Neural progenitor cell (in vitro differentiated cells): ENCODE measurements around the gene PTCD2. TPM values are rescaled to one million over a fixed set of nuclear protein-coding genes. Genes with fewer than 3 reads are reported as not detected.

Source experiments
- DNase-seq: peaks from one replicate; pipeline ENCODE4 v3.0.0-alpha.2; 2016; ENCODE audit warnings: low spot score
- H2AFZ ChIP-seq: fragments of 200-600 bp; sonication (generic); replicated peaks from 2 replicates; pipeline ENCODE4 v1.6.1; 2016; ENCODE audit warnings: antibody characterized with exemption
- H3F3A ChIP-seq: fragments of 200-600 bp; sonication (generic); 2 replicates; pipeline ENCODE4 v1.6.1; 2016; ENCODE audit warnings: antibody characterized with exemption, low read depth
- H3K27ac ChIP-seq: fragments of 200-600 bp; sonication (generic); 2 replicates; pipeline ENCODE4 v1.5.1; 2016; ENCODE audit warnings: mild to moderate bottlenecking
- H3K27me3 ChIP-seq: fragments of 200-600 bp; sonication (generic); 2 replicates; pipeline ENCODE4 v1.6.1; 2016; ENCODE audit warnings: mild to moderate bottlenecking, moderate library complexity
- H3K36me3 ChIP-seq: fragments of 200-600 bp; sonication (generic); 2 replicates; pipeline ENCODE4 v1.5.1; 2016
- H3K4me1 ChIP-seq: fragments of 200-600 bp; sonication (generic); 2 replicates; pipeline ENCODE4 v1.6.1; 2016; ENCODE audit warnings: mixed run types
- H3K4me2 ChIP-seq: fragments of 200-600 bp; sonication (generic); 2 replicates; pipeline ENCODE4 v1.6.1; 2016
- H3K4me3 ChIP-seq: fragments of 200-600 bp; sonication (generic); 2 replicates; pipeline ENCODE4 v1.5.1; 2016
- H3K79me2 ChIP-seq: fragments of 200-600 bp; sonication (generic); 2 replicates; pipeline ENCODE4 v1.6.1; 2016; ENCODE audit warnings: low read depth
- H3K9ac ChIP-seq: fragments of 200-600 bp; sonication (generic); 2 replicates; pipeline ENCODE4 v1.6.1; 2016
- H3K9me3 ChIP-seq: fragments of 200-600 bp; sonication (generic); 2 replicates; pipeline ENCODE4 v1.5.1; 2016; ENCODE audit warnings: low read depth
- H4K20me1 ChIP-seq: fragments of 200-600 bp; sonication (generic); 2 replicates; pipeline ENCODE4 v1.6.1; 2016; ENCODE audit warnings: low read depth
- H3K27ac Mint-ChIP-seq: 3 replicates; pipeline ENCODE4 v1.8.0; 2021; ENCODE audit warnings: mixed read lengths
- H3K27me3 Mint-ChIP-seq: 2 replicates; pipeline ENCODE4 v1.8.0; 2022; ENCODE audit warnings: low read depth, mild to moderate bottlenecking, inconsistent platforms, moderate library complexity, mixed read lengths; ENCODE audit not compliant: insufficient read depth
- H3K36me3 Mint-ChIP-seq: 3 replicates; pipeline ENCODE4 v1.8.0; 2021; ENCODE audit warnings: mixed read lengths
- H3K4me1 Mint-ChIP-seq: 3 replicates; pipeline ENCODE4 v1.8.0; 2021; ENCODE audit warnings: mixed read lengths
- H3K4me3 Mint-ChIP-seq: 3 replicates; pipeline ENCODE4 v1.8.0; 2021; ENCODE audit warnings: mild to moderate bottlenecking, moderate library complexity, mixed read lengths
- H3K9me3 Mint-ChIP-seq: 3 replicates; pipeline ENCODE4 v1.8.0; 2020; ENCODE audit warnings: mixed read lengths
- CTCF ChIP-seq: fragments of 200-600 bp; sonication (generic); IDR thresholded peaks from 2 replicates; pipeline ENCODE4 v1.5.1; 2017; ENCODE audit warnings: antibody characterized with exemption, mild to moderate bottlenecking
- EZH2 ChIP-seq: fragments of 200-600 bp; sonication (generic); IDR thresholded peaks from 2 replicates; pipeline ENCODE4 v1.6.1; 2017; ENCODE audit warnings: antibody characterized with exemption, mild to moderate bottlenecking, moderate library complexity
- EZH2phosphoT487 ChIP-seq: fragments of 200-600 bp; sonication (generic); IDR thresholded peaks from 2 replicates; pipeline ENCODE4 v1.6.1; 2017; ENCODE audit warnings: antibody characterized with exemption
- total RNA-seq: library from RNA; depleted of rRNA; stranded (reverse); fragments of >200 nt; gene quantifications from 2 replicates; pipeline ENCODE4 v1.2.3, GENCODE V29; 2015; ENCODE audit warnings: low replicate concordance

PTCD2 gene
- total RNA-seq, 1 donor from 2014 or later: 13.7 TPM

- no peaks in the 10 kb centered on the region for H3F3A ChIP-seq
- Mint-ChIP-seq H3K4me1 (peaks cover 34% of the 10 kb centered on the region), H3K4me3 (no peak overlapping the region), H3K36me3 (peaks cover 9% of the 10 kb centered on the region), H3K27ac (peak overlapping the region; percentile 40), H3K9me3 (peaks cover 22% of the 10 kb centered on the region), H3K27me3 (no peaks in the 10 kb centered on the region)
- H3K9me3 ChIP-seq: no peaks in the 10 kb centered on the region
- H4K20me1 ChIP-seq: no peaks in the 10 kb centered on the region
- H3K27me3 ChIP-seq: no peaks in the 10 kb centered on the region
- H3K36me3 ChIP-seq: no peaks in the 10 kb centered on the region
- H2AFZ ChIP-seq: no peak overlapping the region
- no peaks in the 10 kb centered on the region for H3K79me2 ChIP-seq
- DNase-seq: no peak
- H3K4me1 ChIP-seq: no peaks in the 10 kb centered on the region
- no peak overlapping the region for H3K27ac ChIP-seq
- no peak overlapping the region for H3K4me3 ChIP-seq
- TF ChIP-seq EZH2phosphoT487: no peak
- TF ChIP-seq CTCF: no peak
- no peak for TF ChIP-seq EZH2
- H3K4me2 ChIP-seq: no peak overlapping the region
- H3K9ac ChIP-seq: no peak overlapping the region
These were observed 86.9 kb downstream of the PTCD2 start for GRCh38 chr5:72407078-72407477.

- Histone ChIP-seq H3K4me2 (no peak overlapping the region), H3K36me3 (no peaks in the 10 kb centered on the region), H3K27me3 (no peaks in the 10 kb centered on the region), H3K79me2 (no peaks in the 10 kb centered on the region), H2AFZ (no peak overlapping the region), H3K9me3 (no peaks in the 10 kb centered on the region), H3K9ac (no peak overlapping the region), H3K4me1 (no peaks in the 10 kb centered on the region), H3K4me3 (no peak overlapping the region), H4K20me1 (no peaks in the 10 kb centered on the region), H3F3A (no peaks in the 10 kb centered on the region), H3K27ac (no peak overlapping the region)
- no peak for DNase-seq
- Mint-ChIP-seq H3K27me3 (no peaks in the 10 kb centered on the region), H3K27ac (peak overlapping the region; percentile 95), H3K4me1 (peaks cover 34% of the 10 kb centered on the region), H3K9me3 (peaks cover 19% of the 10 kb centered on the region), H3K4me3 (no peak overlapping the region), H3K36me3 (peaks cover 7% of the 10 kb centered on the region)
- TF ChIP-seq EZH2phosphoT487 (no peak), CTCF (no peak), EZH2 (no peak)
These were observed 87.4 kb downstream of the PTCD2 start for GRCh38 chr5:72407541-72407940.

DNA sequence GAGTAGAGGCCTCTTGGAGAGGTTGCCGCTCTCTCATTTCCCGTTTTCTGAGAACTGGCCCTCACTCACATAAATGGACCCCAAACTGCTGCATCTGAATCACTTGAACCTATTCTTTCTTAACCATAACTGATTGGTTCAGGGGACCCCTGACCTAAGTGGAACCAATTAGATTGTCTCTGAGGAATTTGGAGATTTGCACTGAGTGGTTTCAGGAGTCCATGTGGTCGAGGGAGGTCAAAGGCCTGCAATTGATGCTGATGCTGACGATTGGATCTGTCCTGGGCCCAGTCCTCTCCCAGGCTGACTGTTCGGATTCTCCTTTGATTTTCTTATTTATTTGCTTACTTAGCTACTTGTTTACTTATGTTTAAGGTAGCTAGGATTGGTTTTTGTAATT lies 88.0 kb downstream of the PTCD2 start:
- no peaks in the 10 kb centered on the region for H3K27me3 ChIP-seq
- H3F3A ChIP-seq: no peaks in the 10 kb centered on the region
- no peak overlapping the region for H3K4me3 ChIP-seq
- no peaks in the 10 kb centered on the region for H4K20me1 ChIP-seq
- H2AFZ ChIP-seq: no peak overlapping the region
- Mint-ChIP-seq H3K27me3 (no peaks in the 10 kb centered on the region), H3K4me3 (no peak overlapping the region), H3K4me1 (peaks cover 34% of the 10 kb centered on the region), H3K36me3 (peaks cover 7% of the 10 kb centered on the region), H3K9me3 (peaks cover 19% of the 10 kb centered on the region), H3K27ac (peak overlapping the region; percentile 95)
- no peaks in the 10 kb centered on the region for H3K9me3 ChIP-seq
- no peak overlapping the region for H3K9ac ChIP-seq
- no peak for TF ChIP-seq EZH2phosphoT487
- TF ChIP-seq EZH2: no peak
- TF ChIP-seq CTCF: no peak
- H3K4me1 ChIP-seq: no peaks in the 10 kb centered on the region
- no peak overlapping the region for H3K4me2 ChIP-seq
- no peak for DNase-seq
- H3K36me3 ChIP-seq: no peaks in the 10 kb centered on the region
- H3K27ac ChIP-seq: no peak overlapping the region
- no peaks in the 10 kb centered on the region for H3K79me2 ChIP-seq

DNA sequence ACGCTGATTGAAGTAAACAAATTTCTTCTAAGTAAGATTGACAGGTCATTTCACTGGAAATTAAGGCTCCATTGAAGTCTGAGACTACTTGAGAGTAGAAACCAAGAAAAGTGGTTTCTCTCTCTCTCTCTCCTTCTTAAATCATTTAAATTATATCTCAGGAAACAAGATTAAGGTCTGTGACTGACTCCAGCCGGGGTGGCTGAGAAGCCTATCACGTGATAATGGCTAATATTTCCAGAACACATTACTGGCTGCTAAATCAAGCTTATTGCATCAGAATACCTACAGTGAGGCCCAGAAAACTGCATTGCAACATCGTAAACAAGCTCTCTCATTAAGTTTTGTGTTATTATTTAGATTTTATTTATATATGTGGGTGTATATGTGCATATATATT lies 88.4 kb downstream of the PTCD2 start:
- H3F3A ChIP-seq: no peaks in the 10 kb centered on the region
- Mint-ChIP-seq H3K27ac (peak overlapping the region; percentile 95), H3K4me3 (no peak overlapping the region), H3K4me1 (peaks cover 34% of the 10 kb centered on the region), H3K27me3 (no peaks in the 10 kb centered on the region), H3K36me3 (peaks cover 7% of the 10 kb centered on the region), H3K9me3 (peaks cover 17% of the 10 kb centered on the region)
- no peak for DNase-seq
- H4K20me1 ChIP-seq: no peaks in the 10 kb centered on the region
- H3K79me2 ChIP-seq: no peaks in the 10 kb centered on the region
- H3K36me3 ChIP-seq: no peaks in the 10 kb centered on the region
- no peak overlapping the region for H2AFZ ChIP-seq
- H3K4me1 ChIP-seq: no peaks in the 10 kb centered on the region
- H3K9ac ChIP-seq: no peak overlapping the region
- no peak overlapping the region for H3K27ac ChIP-seq
- no peak overlapping the region for H3K4me3 ChIP-seq
- no peak overlapping the region for H3K4me2 ChIP-seq
- no peaks in the 10 kb centered on the region for H3K9me3 ChIP-seq
- TF ChIP-seq EZH2phosphoT487 (no peak), CTCF (no peak), EZH2 (no peak)
- no peaks in the 10 kb centered on the region for H3K27me3 ChIP-seq
